Measurements from ENCODE around the gene PIK3R1.
A peak's percentile ranks its signal among the peaks of the same experiment; 100 is the strongest.
"Not testable (repeated sequence)": the region's sequence is repeated elsewhere in the genome, so short reads cannot be mapped to it uniquely, and the experiment has no call there.

The PIK3R1 gene

DNA sequence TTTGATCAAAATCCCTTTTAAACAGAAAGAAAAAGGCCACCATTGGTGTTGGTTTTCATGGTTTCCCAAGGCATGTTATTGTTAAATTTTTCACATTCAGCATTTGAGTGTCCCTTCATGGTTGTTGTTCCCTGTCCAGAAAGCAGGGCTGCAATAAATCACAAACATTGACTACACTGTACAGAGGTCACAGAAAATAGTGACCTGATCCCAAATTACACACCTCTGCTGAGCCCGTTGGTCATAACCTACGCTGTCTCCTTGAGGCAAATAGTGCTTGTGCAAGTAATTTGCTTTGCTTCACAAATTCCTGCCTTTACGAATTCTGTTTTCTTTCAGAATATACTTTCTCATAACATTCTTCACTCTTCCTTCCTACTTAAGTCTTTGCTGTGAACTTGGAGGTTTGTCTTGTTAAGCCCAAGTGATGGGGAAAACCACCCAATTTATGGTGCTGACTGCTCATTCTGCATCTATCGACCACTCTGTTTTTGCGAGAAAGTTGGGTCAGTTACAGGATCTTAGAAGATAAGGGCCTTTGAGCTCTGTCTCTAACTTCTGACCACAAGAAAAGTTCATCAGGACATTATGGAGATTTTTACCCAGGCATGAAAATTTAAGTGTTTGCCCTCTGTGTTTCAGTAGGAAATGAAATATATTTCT is 16.0 kb downstream of the PIK3R1 start:
- Histone ChIP-seq H3K4me3 (ENCODE audit: low read depth, low read length) (no peak overlapping the region), H3K27me3 (no peaks in the 10 kb centered on the region), H3K9me3 (no peaks in the 10 kb centered on the region), H3K4me1 (peaks cover 13% of the 10 kb centered on the region), H3K36me3 (peaks cover 20% of the 10 kb centered on the region)
- DNase-seq, result no peak
- TF ChIP-seq, protein P1, sequence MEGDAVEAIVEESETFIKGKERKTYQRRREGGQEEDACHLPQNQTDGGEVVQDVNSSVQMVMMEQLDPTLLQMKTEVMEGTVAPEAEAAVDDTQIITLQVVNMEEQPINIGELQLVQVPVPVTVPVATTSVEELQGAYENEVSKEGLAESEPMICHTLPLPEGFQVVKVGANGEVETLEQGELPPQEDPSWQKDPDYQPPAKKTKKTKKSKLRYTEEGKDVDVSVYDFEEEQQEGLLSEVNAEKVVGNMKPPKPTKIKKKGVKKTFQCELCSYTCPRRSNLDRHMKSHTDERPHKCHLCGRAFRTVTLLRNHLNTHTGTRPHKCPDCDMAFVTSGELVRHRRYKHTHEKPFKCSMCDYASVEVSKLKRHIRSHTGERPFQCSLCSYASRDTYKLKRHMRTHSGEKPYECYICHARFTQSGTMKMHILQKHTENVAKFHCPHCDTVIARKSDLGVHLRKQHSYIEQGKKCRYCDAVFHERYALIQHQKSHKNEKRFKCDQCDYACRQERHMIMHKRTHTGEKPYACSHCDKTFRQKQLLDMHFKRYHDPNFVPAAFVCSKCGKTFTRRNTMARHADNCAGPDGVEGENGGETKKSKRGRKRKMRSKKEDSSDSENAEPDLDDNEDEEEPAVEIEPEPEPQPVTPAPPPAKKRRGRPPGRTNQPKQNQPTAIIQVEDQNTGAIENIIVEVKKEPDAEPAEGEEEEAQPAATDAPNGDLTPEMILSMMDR (IDR thresholded peaks at IDR 0.05; ENCODE audit: low read depth, low read length), result no peak

DNA sequence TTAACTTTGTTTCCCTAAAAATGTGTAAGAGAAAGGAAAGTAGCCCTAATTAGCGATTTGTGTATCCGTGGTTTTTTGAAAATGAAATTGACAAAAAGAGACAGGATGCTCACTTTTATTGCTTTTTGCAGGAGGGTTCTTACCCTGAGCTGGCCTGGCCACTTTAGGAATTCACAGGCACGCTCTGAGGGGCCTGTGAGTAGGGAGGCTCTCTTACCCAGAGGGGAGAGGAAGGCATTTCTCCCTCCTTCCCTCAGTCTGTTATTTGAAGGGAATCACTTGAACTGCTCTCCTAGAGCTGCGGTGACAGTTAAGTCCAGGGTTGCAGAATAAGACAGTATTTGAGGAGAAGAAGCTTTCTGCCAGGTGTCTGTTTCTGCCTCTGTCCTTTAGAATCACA is 16.7 kb downstream of the PIK3R1 start:
- H3K36me3 ChIP-seq, result peaks cover 14% of the 10 kb centered on the region
- no peak for DNase-seq
- TF ChIP-seq, protein P1 (IDR thresholded peaks at IDR 0.05; ENCODE audit: low read depth, low read length), result no peak
- H3K9me3 ChIP-seq, result no peaks in the 10 kb centered on the region
- H3K4me3 ChIP-seq (ENCODE audit: low read depth, low read length), result no peak overlapping the region
- peaks cover 13% of the 10 kb centered on the region for H3K4me1 ChIP-seq
- no peaks in the 10 kb centered on the region for H3K27me3 ChIP-seq

DNA sequence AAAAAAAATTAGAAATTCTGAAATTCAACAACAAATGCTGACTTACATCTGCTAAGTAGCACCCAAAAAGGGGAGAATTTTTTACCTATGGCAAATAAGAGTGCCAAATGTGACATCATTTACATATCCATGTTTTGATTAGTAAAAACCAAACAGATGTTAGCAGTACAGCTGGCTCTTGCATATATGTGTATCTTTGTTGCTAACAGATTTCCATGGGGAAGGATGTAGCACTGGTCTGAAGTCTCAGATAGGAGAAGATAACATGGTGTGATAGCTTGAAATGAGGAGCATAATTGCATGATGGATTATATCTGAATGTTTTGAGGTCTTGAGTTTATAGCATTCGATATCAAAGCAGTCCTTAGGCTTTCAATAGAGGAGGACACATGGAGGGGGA is 17.5 kb downstream of the PIK3R1 start:
- Histone ChIP-seq H3K9me3 (no peaks in the 10 kb centered on the region), H3K27me3 (no peaks in the 10 kb centered on the region), H3K4me3 (ENCODE audit: low read depth, low read length) (no peak overlapping the region), H3K36me3 (peaks cover 6% of the 10 kb centered on the region), H3K4me1 (peaks cover 18% of the 10 kb centered on the region)
- TF ChIP-seq, protein P1 (IDR thresholded peaks at IDR 0.05; ENCODE audit: low read depth, low read length), result no peak
- no peak for DNase-seq

DNA sequence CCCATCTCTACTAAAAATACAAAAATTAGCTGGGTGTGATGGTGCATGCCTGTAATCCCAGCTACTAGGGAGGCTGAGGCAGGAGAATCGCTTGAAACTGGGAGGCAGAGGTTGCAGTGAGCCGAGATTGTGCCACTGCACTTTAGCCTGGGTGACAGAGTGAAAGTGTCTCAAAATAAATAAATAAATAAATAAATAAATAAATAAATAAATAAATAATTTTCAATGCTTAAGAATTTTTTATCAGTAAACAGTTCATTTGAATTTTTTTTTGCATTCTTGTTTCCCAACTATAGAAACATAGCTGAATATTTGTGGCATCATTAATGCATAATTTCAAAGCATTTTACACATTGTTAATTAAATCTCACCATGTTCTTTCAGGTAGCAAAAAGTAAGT is 19.7 kb downstream of the PIK3R1 start:
- H3K4me1 ChIP-seq, result peaks cover 35% of the 10 kb centered on the region
- H3K4me3 ChIP-seq (ENCODE audit: low read depth, low read length); DNase-seq; H3K9me3 ChIP-seq; H3K27me3 ChIP-seq; H3K36me3 ChIP-seq: not testable (repeated sequence)

DNA sequence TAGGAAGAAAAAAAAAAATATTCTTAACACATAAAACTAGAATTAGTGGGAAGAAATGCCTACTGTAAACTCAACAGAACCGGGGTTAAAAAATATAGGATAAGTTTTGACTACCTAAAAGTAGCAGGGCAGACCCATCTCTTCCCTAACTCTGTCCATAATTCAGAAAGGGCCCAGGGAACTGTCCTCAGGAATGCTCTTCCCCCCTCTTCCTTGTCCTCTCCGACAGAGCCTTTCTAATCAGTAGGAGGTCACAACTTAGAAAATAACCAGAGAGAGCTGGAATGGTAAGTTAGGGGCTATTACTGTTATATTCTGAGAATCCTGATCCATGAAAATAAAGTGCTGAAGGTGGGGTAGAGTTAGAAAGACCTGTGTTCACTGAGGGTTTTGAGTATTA is 22.2 kb downstream of the PIK3R1 start:
- TF ChIP-seq, protein P1 (IDR thresholded peaks at IDR 0.05; ENCODE audit: low read depth, low read length), result no peak
- no peak overlapping the region for H3K4me3 ChIP-seq (ENCODE audit: low read depth, low read length)
- no peaks in the 10 kb centered on the region for H3K27me3 ChIP-seq
- H3K9me3 ChIP-seq, result no peaks in the 10 kb centered on the region
- no peak for DNase-seq
- no peaks in the 10 kb centered on the region; the same call in 1 of the 2 replicates for H3K36me3 ChIP-seq
- peaks cover 27% of the 10 kb centered on the region for H3K4me1 ChIP-seq

DNA sequence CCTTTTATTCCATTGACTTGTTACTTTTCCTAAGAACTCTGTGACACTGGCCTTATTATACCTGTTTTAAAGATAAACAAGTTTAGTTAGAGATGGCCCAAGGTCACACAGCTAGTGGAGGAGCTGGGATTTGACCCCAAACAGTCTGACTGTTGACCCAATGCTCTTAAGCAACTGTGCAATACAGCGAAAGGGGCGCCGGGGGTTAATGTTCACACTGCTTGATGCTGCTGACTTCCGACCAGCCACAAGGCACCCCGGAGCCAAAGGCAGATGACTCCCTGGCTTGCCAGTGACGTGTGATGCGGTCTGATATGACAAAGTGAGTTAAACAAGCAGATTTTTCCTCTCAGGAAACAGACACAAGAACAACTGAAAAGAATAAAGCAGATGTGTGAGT is 23.9 kb downstream of the PIK3R1 start:
- TF ChIP-seq, protein P1 (IDR thresholded peaks at IDR 0.05; ENCODE audit: low read depth, low read length), result no peak; the same call in 1 of the 2 replicates
- H3K9me3 ChIP-seq, result no peaks in the 10 kb centered on the region
- peaks cover 27% of the 10 kb centered on the region for H3K4me1 ChIP-seq
- no peaks in the 10 kb centered on the region for H3K27me3 ChIP-seq
- peak; percentile 78 for DNase-seq
- peak overlapping the region; percentile 12; the same call in 1 of the 2 replicates for H3K4me3 ChIP-seq (ENCODE audit: low read depth, low read length)
- H3K36me3 ChIP-seq, result no peaks in the 10 kb centered on the region; the same call in 1 of the 2 replicates
